ENCODE data around the gene METTL5. TPM values are rescaled to one million over a fixed set of nuclear protein-coding genes. Genes with fewer than 3 reads are reported as not detected.

The METTL5 gene
- total and polyA plus RNA-seq, 9 of the 15 experiments (the other 6 are each of a cell fraction or from before 2014, with no cell fraction given), result 149 to 471 (median 224) TPM

- no peak for TF ChIP-seq ZNF449 (CRISPR knock-in tag; IDR thresholded peaks at IDR 0.05)
- no peak for TF ChIP-seq TOE1 (IDR thresholded peaks at IDR 0.05; ENCODE audit: borderline replicate concordance)
- TF ChIP-seq TOE1 (CRISPR knock-in tag; IDR thresholded peaks at IDR 0.05; ENCODE audit: borderline replicate concordance, low read depth), result no peak
- TF ChIP-seq ZBTB9 (CRISPR knock-in tag; IDR thresholded peaks at IDR 0.05), result no peak
- TF ChIP-seq CXXC5 (CRISPR knock-in tag; IDR thresholded peaks at IDR 0.05), result no peak
- TF ChIP-seq MTA2 (IDR thresholded peaks at IDR 0.05; ENCODE audit: low read depth), result no peak
- peak; percentile 81 for TF ChIP-seq REST (IDR thresholded peaks at IDR 0.05; ENCODE audit: borderline replicate concordance)
- TF ChIP-seq REST (CRISPR knock-in tag; IDR thresholded peaks at IDR 0.05; ENCODE audit: low read depth), result no peak
- no peak for TF ChIP-seq THAP12 (CRISPR knock-in tag; IDR thresholded peaks at IDR 0.05)
- no peak for TF ChIP-seq ZNF717 (CRISPR knock-in tag; IDR thresholded peaks at IDR 0.05)
- TF ChIP-seq IRF2 (CRISPR knock-in tag; IDR thresholded peaks at IDR 0.05), result no peak
- no peak for TF ChIP-seq EGR1 (conservative IDR thresholded peaks at IDR 0.05)
- no peak for TF ChIP-seq NR1H2 (CRISPR knock-in tag; IDR thresholded peaks at IDR 0.05)
- no peak for TF ChIP-seq ZNF79 (CRISPR knock-in tag; IDR thresholded peaks at IDR 0.05; ENCODE audit: low read depth)
- no peak for TF ChIP-seq ZNF511 (CRISPR knock-in tag; IDR thresholded peaks at IDR 0.05)
- TF ChIP-seq ZNF584 (CRISPR knock-in tag; IDR thresholded peaks at IDR 0.05; ENCODE audit: low read depth), result no peak
Measured at GRCh38 chr2:169775765-169776164, 48.9 kb downstream of the METTL5 start (continued).

All from K562 (cell line).